PFSK-1 (cell line): ENCODE results near the gene FGA.

Experiments used
- POLR2AphosphoS5 ChIP-seq: IDR thresholded peaks from 2 replicates; pipeline ENCODE4 v1.6.1; 2012; ENCODE audit warnings: low read depth, mild to moderate bottlenecking, control low read depth, low read length, moderate library complexity
- REST ChIP-seq, 2 experiments: IDR thresholded peaks; 2 replicates each; pipeline versions ENCODE4 v1.6.1 to v1.8.0; 2011 to 2012; ENCODE audit warnings: low read depth in 2 of 2, low read length in 2 of 2, control low read depth in 1 of 2, inconsistent platforms in 1 of 2, mild to moderate bottlenecking in 1 of 2, moderate library complexity in 1 of 2; ENCODE audit not compliant: insufficient read depth in 1 of 2
- SIN3A ChIP-seq: IDR thresholded peaks from 2 replicates; pipeline ENCODE4 v1.6.1; 2012; ENCODE audit warnings: mild to moderate bottlenecking, low read length, moderate library complexity, borderline replicate concordance; ENCODE audit not compliant: insufficient read depth
- TAF1 ChIP-seq: IDR thresholded peaks from 2 replicates; pipeline ENCODE4 v1.6.1; 2012; ENCODE audit warnings: low read length, control low read depth, borderline replicate concordance; ENCODE audit not compliant: insufficient read depth

GRCh38 chr4:154622598-154622997, 32.1 kb upstream of the FGA start:
- TF ChIP-seq REST (IDR thresholded peaks at IDR 0.05; ENCODE audit: insufficient read depth in 1 of 2, low read depth in 2 of 2, low read length in 2 of 2) (no peak), TAF1 (no peak), SIN3A (no peak), POLR2AphosphoS5 (no peak)
